ENCODE results near the gene COL5A2.

DNA sequence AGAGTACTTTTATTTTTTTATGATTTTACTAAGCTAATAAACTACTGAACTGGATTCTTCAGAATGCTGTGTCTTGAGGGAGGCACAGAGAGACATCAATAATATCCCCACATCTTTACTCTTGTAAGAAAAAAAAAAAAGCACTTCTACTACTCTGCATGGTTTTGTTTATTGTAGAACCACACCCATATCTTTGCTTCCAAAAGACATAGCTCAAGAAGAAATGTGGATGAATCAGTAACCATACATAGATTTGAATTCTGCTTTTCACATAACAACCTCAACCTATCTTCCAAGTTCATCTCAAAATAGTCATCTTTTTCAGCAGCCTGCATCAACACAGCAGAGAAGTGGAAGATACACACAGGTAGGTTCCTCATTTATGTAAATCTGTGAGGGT, 12.2 kb upstream of the COL5A2 start:
- no peak for TF ChIP-seq EZH2 (IDR thresholded peaks at IDR 0.05)
- TF ChIP-seq, protein P1, sequence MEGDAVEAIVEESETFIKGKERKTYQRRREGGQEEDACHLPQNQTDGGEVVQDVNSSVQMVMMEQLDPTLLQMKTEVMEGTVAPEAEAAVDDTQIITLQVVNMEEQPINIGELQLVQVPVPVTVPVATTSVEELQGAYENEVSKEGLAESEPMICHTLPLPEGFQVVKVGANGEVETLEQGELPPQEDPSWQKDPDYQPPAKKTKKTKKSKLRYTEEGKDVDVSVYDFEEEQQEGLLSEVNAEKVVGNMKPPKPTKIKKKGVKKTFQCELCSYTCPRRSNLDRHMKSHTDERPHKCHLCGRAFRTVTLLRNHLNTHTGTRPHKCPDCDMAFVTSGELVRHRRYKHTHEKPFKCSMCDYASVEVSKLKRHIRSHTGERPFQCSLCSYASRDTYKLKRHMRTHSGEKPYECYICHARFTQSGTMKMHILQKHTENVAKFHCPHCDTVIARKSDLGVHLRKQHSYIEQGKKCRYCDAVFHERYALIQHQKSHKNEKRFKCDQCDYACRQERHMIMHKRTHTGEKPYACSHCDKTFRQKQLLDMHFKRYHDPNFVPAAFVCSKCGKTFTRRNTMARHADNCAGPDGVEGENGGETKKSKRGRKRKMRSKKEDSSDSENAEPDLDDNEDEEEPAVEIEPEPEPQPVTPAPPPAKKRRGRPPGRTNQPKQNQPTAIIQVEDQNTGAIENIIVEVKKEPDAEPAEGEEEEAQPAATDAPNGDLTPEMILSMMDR (IDR thresholded peaks at IDR 0.05): no peak
- TF ChIP-seq EZH2phosphoT487 (IDR thresholded peaks at IDR 0.05): no peak
